Measurements from ENCODE around the gene INSR. TPM values are rescaled to one million over a fixed set of nuclear protein-coding genes. Genes with fewer than 3 reads are reported as not detected.

The INSR gene
- total RNA-seq, 1 experiment from 2014 or later, result 13.7 TPM

DNA sequence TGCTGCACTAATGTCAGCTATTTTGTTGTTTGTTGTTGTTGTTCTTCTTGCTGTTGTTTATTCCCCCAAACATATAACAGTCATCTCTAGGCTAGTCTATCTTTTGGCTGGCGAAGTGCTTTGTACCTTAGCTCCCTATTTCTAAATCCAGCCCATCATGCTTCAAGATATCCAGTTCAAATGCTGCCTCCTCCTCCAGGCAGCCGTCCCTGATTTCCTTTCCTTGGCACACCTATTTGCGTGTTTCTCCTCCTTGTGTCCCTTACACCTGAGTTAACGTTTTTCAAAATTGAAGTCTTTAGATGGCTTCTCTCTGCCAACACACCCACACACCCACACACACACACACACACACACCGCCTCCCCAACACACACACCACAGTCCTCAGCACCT, 25.5 kb downstream of the INSR start:
- no peaks in the 10 kb centered on the region for H3K9me2 ChIP-seq (replicated peaks; ENCODE audit: low read length)
- peaks cover 3% of the 10 kb centered on the region for H3K36me3 ChIP-seq (ENCODE audit: low read depth, low read length)
- no peaks in the 10 kb centered on the region for H3K4me1 ChIP-seq (ENCODE audit: insufficient read depth, low read length)
- ATAC-seq, result no peak
- TF ChIP-seq, protein P1, sequence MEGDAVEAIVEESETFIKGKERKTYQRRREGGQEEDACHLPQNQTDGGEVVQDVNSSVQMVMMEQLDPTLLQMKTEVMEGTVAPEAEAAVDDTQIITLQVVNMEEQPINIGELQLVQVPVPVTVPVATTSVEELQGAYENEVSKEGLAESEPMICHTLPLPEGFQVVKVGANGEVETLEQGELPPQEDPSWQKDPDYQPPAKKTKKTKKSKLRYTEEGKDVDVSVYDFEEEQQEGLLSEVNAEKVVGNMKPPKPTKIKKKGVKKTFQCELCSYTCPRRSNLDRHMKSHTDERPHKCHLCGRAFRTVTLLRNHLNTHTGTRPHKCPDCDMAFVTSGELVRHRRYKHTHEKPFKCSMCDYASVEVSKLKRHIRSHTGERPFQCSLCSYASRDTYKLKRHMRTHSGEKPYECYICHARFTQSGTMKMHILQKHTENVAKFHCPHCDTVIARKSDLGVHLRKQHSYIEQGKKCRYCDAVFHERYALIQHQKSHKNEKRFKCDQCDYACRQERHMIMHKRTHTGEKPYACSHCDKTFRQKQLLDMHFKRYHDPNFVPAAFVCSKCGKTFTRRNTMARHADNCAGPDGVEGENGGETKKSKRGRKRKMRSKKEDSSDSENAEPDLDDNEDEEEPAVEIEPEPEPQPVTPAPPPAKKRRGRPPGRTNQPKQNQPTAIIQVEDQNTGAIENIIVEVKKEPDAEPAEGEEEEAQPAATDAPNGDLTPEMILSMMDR (conservative IDR thresholded peaks at IDR 0.05; ENCODE audit: low read depth, low read length), result no peak
- TF ChIP-seq EZH2phosphoT487 (IDR thresholded peaks at IDR 0.05; ENCODE audit: borderline replicate concordance, low read length) (no peak), EZH2 (IDR thresholded peaks at IDR 0.05; ENCODE audit: low read length, unreplicated experiment) (no peak)
- H3K79me2 ChIP-seq (ENCODE audit: low read length), result no peaks in the 10 kb centered on the region
- no peak overlapping the region for H2AFZ ChIP-seq (ENCODE audit: low read length)
- H3K9ac ChIP-seq (ENCODE audit: low read length), result no peak overlapping the region
- DNase-seq, result no peak
- no peaks in the 10 kb centered on the region for H3K27me3 ChIP-seq (ENCODE audit: low read length)
- H3K27ac ChIP-seq (ENCODE audit: low read length), result no peak overlapping the region
- ChIA-PET CTCF (no interaction called here), POLR2A (ENCODE audit: unreplicated experiment) (interaction anchor here (0.7 kb wide), 1 partner anchor 29 kb away, joined by 4 read pairs; no protein-coding TSS in a partner anchor)
- no peaks in the 10 kb centered on the region for H3K9me3 ChIP-seq (ENCODE audit: low read length)
- no TSS peak for BruUV-seq (replicated peaks)
- no peak overlapping the region for H3K4me3 ChIP-seq (ENCODE audit: low read length)
- intact Hi-C loops (cut with micrococcal nuclease), result no loop called here
- no peaks in the 10 kb centered on the region for H3F3A ChIP-seq (ENCODE audit: low read length, unreplicated experiment)
- H4K20me1 ChIP-seq (ENCODE audit: low read length), result no peaks in the 10 kb centered on the region
- no peak overlapping the region for H3K4me2 ChIP-seq (ENCODE audit: low read length)

DNA sequence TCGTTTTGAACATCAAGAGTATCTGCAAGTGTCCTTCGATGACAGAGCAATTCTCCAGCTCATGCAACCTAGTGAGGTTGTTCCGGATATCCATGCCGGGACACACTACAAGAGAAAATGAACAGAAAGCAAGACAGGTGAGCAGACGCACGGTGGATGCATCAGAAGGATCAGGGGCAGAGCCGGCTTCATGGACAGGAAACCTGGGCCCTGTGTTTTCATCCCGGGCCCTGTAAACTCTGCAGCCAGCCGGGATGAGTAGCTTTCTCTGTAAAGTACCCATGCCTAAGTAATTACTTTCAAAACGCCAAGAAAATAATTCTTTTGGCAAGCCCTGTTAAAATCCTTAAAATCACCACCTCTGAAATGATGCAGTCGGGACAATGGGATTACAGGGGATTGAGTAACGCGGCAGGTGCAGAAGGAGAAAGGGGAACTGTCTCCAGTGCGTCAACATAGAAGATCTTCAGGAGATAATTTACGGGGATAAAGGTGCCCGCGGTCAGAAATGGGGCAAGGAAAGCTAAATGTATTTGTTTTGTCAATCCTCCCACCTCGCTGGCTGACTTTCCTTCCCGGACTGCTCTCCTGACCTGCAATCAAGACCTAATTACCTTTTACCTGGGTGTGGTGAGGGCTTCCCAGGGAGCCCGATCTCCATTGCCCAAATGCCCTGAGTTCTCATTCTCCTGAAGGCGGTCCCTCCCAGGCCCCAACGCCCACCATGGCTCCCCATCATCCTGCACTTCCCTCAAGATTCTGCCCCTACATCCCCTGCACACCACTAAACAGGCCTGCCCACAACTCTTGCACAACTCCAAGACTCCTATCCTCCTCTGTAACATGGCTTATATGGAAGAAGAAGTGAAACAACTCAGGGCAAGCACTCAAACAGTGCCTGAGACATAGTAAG, 26.2 kb downstream of the INSR start:
- intact Hi-C loops (cut with micrococcal nuclease), result no loop called here
- no peak overlapping the region for H2AFZ ChIP-seq (ENCODE audit: low read length)
- peaks cover 3% of the 10 kb centered on the region for H3K36me3 ChIP-seq (ENCODE audit: low read depth, low read length)
- H3K4me3 ChIP-seq (ENCODE audit: low read length), result no peak overlapping the region
- H3K9me2 ChIP-seq (replicated peaks; ENCODE audit: low read length), result no peaks in the 10 kb centered on the region
- TF ChIP-seq EZH2 (IDR thresholded peaks at IDR 0.05; ENCODE audit: low read length, unreplicated experiment) (no peak), EZH2phosphoT487 (IDR thresholded peaks at IDR 0.05; ENCODE audit: borderline replicate concordance, low read length) (no peak)
- TF ChIP-seq, protein P1 (conservative IDR thresholded peaks at IDR 0.05; ENCODE audit: low read depth, low read length), result no peak
- no peak overlapping the region for H3K4me2 ChIP-seq (ENCODE audit: low read length)
- no TSS peak for BruUV-seq (replicated peaks)
- ChIA-PET CTCF (no interaction called here), POLR2A (ENCODE audit: unreplicated experiment) (interaction anchor here (0.7 kb wide), 1 partner anchor 30 kb away, joined by 4 read pairs; no protein-coding TSS in a partner anchor)
- ATAC-seq (no peak), DNase-seq (no peak)
- no peak overlapping the region for H3K9ac ChIP-seq (ENCODE audit: low read length)
- H3F3A ChIP-seq (ENCODE audit: low read length, unreplicated experiment), result no peaks in the 10 kb centered on the region
- no peaks in the 10 kb centered on the region for H3K79me2 ChIP-seq (ENCODE audit: low read length)
- H3K9me3 ChIP-seq (ENCODE audit: low read length), result no peaks in the 10 kb centered on the region
- H3K27ac ChIP-seq (ENCODE audit: low read length), result no peak overlapping the region
- no peaks in the 10 kb centered on the region for H3K27me3 ChIP-seq (ENCODE audit: low read length)
- no peaks in the 10 kb centered on the region for H3K4me1 ChIP-seq (ENCODE audit: insufficient read depth, low read length)
- H4K20me1 ChIP-seq (ENCODE audit: low read length), result no peaks in the 10 kb centered on the region

DNA sequence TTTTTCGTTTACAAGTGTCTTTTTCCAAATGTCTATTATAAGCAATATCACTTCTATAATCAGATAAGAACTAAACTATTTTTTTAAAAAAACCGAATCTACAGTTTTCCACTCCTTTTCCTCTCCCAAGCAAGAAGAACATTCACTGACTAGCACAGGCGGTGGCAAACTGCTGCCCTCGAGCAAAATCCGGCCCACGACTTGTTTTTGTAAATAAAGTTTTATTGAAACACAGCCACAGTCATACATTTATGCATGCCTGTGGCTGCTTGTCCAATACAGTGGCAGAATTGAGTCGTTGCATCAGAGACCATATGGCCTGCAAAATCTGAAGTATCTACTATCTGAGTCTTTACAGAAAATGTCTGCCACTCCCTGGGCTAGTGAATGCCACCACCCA, 27.4 kb downstream of the INSR start:
- H3K9me2 ChIP-seq (replicated peaks; ENCODE audit: low read length), result no peaks in the 10 kb centered on the region
- no peaks in the 10 kb centered on the region for H3K79me2 ChIP-seq (ENCODE audit: low read length)
- no peak for DNase-seq
- H3K27me3 ChIP-seq (ENCODE audit: low read length), result no peaks in the 10 kb centered on the region
- intact Hi-C loops (cut with micrococcal nuclease), result no loop called here
- H3K4me1 ChIP-seq (ENCODE audit: insufficient read depth, low read length), result no peaks in the 10 kb centered on the region
- TF ChIP-seq, protein P1 (conservative IDR thresholded peaks at IDR 0.05; ENCODE audit: low read depth, low read length), result no peak
- TF ChIP-seq EZH2 (IDR thresholded peaks at IDR 0.05; ENCODE audit: low read length, unreplicated experiment) (no peak), EZH2phosphoT487 (IDR thresholded peaks at IDR 0.05; ENCODE audit: borderline replicate concordance, low read length) (no peak)
- H4K20me1 ChIP-seq (ENCODE audit: low read length), result no peaks in the 10 kb centered on the region
- no peak for ATAC-seq
- no peaks in the 10 kb centered on the region for H3F3A ChIP-seq (ENCODE audit: low read length, unreplicated experiment)
- H3K27ac ChIP-seq (ENCODE audit: low read length), result no peak overlapping the region
- no peaks in the 10 kb centered on the region for H3K9me3 ChIP-seq (ENCODE audit: low read length)
- H3K9ac ChIP-seq (ENCODE audit: low read length), result no peak overlapping the region
- no peak overlapping the region for H3K4me2 ChIP-seq (ENCODE audit: low read length)
- CTCF ChIA-PET, result no interaction called here
- no peak overlapping the region for H2AFZ ChIP-seq (ENCODE audit: low read length)
- TSS peak; percentile 16 for BruUV-seq (replicated peaks)
- H3K4me3 ChIP-seq (ENCODE audit: low read length), result no peak overlapping the region
- peaks cover 3% of the 10 kb centered on the region for H3K36me3 ChIP-seq (ENCODE audit: low read depth, low read length)
- POLR2A ChIA-PET (ENCODE audit: unreplicated experiment), result interaction anchor here (0.7 kb wide), 1 partner anchor 109 kb away, joined by 4 read pairs; no protein-coding TSS in a partner anchor
